Common myeloid progenitor, CD34-positive (primary cell): Measurements from ENCODE around the gene POLR2L.

ENCODE experiments used
- CTCF ChIA-PET: fragments of 350-600 bp; sonication (Branson Sonifier 250); formaldehyde crosslinking; loops from one replicate; lab custom pipeline; 2021; ENCODE audit warnings: antibody characterized with exemption; lab: Charles Lee
- POLR2A ChIA-PET: fragments of 350-600 bp; sonication (Branson Sonifier 250); formaldehyde crosslinking; loops from one replicate; lab custom pipeline; 2021; ENCODE audit warnings: antibody characterized with exemption; lab: Charles Lee
- DNase-seq, 3 donors: peaks; one replicate each; pipeline versions ENCODE4 v3.0.0 to v3.0.0-alpha.2; 2013
- H3K27ac ChIP-seq, 2 experiments: 1 replicate in 1 of 2; 2 replicates in 1 of 2; pipeline ENCODE4 v1.7.0; 2013; ENCODE audit warnings: inconsistent platforms in 2 of 2, low read length in 2 of 2, mild to moderate bottlenecking in 2 of 2, low read depth in 1 of 2, moderate library complexity in 1 of 2; ENCODE audit not compliant: severe bottlenecking in 2 of 2, insufficient read depth in 1 of 2, poor library complexity in 1 of 2
- H3K27me3 ChIP-seq, 5 experiments: replicated peaks in 2 of 5; 1 replicate in 3 of 5; 2 replicates in 2 of 5; pipeline versions ENCODE4 v1.6.1 to v1.7.0; 2013; ENCODE audit warnings: low read length in 4 of 5, mild to moderate bottlenecking in 2 of 5, moderate library complexity in 2 of 5, inconsistent platforms in 1 of 5; ENCODE audit not compliant: insufficient read depth in 5 of 5, control insufficient read depth in 4 of 5
- H3K36me3 ChIP-seq, 4 experiments: 1 replicate in 2 of 4; 2 replicates in 2 of 4; pipeline versions ENCODE4 v1.6.1 to v1.7.0; 2013; ENCODE audit warnings: low read length in 3 of 4, control low read depth in 1 of 4, mild to moderate bottlenecking in 1 of 4; ENCODE audit not compliant: control insufficient read depth in 4 of 4, insufficient read depth in 4 of 4
- H3K4me1 ChIP-seq, 4 experiments: 1 replicate in 3 of 4; 2 replicates in 1 of 4; pipeline versions ENCODE4 v1.6.1 to v1.7.1; 2013; ENCODE audit warnings: low read length in 3 of 4, mild to moderate bottlenecking in 3 of 4, control low read depth in 1 of 4, inconsistent platforms in 1 of 4, moderate library complexity in 1 of 4; ENCODE audit not compliant: control insufficient read depth in 4 of 4, insufficient read depth in 4 of 4; ENCODE audit errors: control extremely low read depth in 1 of 4
- H3K4me3 ChIP-seq, 7 experiments: 1 replicate in 4 of 7; 2 replicates in 3 of 7; pipeline versions ENCODE4 v1.5.1 to v1.7.0; 2013; ENCODE audit warnings: mild to moderate bottlenecking in 7 of 7, low read length in 6 of 7, moderate library complexity in 6 of 7, inconsistent platforms in 2 of 7, low read depth in 2 of 7, control low read depth in 1 of 7; ENCODE audit not compliant: insufficient read depth in 4 of 7, control insufficient read depth in 1 of 7; ENCODE audit errors: extremely low read depth in 1 of 7
- H3K9me3 ChIP-seq, 5 experiments: 1 replicate in 4 of 5; 2 replicates in 1 of 5; pipeline versions ENCODE4 v1.6.1 to v1.7.1; 2013; ENCODE audit warnings: low read length in 4 of 5, mild to moderate bottlenecking in 2 of 5, inconsistent platforms in 1 of 5, low read depth in 1 of 5, moderate library complexity in 1 of 5; ENCODE audit not compliant: control insufficient read depth in 4 of 5, insufficient read depth in 2 of 5; ENCODE audit errors: control extremely low read depth in 1 of 5
- WGBS: methylation state at CpG from one replicate; pipeline ENCODE4 v1.1.5; 2013; ENCODE audit not compliant: insufficient coverage; 5-methylcytosine and 5-hydroxymethylcytosine counted together

The POLR2L gene

GRCh38 chr11:795634-796564 lies 46.4 kb downstream of the POLR2L start:
- H3K27me3 ChIP-seq: peaks cover 0 to 5% (median 0%) of the 10 kb centered on the region in 5 experiments
- H3K4me1 ChIP-seq: peaks cover 4 to 30% (median 26%) of the 10 kb centered on the region in 4 experiments
- H3K27ac ChIP-seq: peak overlapping the region in 1 of 2 experiments; percentile 79
- DNase-seq: peak; percentile 84 to 91 (median 91)
- WGBS: 2% methylated on average over 18 of the region's 26 CpGs
- peak overlapping the region; percentile 40 to 96 (median 86) for H3K4me3 ChIP-seq
- ChIA-PET CTCF (interaction anchor here (1.2 to 1.4 kb wide), 2 partner anchors 10 to 12 kb away, joined by 3 to 5 read pairs; no protein-coding TSS in a partner anchor), POLR2A (interaction anchor here (1.8 kb wide), 1 partner anchor 14 kb away, joined by 5 read pairs; the partner anchor contains the start of gene RPLP2)
- peaks cover 4 to 52% (median 32%) of the 10 kb centered on the region in 4 experiments for H3K36me3 ChIP-seq
- H3K9me3 ChIP-seq: no peaks in the 10 kb centered on the region

DNA sequence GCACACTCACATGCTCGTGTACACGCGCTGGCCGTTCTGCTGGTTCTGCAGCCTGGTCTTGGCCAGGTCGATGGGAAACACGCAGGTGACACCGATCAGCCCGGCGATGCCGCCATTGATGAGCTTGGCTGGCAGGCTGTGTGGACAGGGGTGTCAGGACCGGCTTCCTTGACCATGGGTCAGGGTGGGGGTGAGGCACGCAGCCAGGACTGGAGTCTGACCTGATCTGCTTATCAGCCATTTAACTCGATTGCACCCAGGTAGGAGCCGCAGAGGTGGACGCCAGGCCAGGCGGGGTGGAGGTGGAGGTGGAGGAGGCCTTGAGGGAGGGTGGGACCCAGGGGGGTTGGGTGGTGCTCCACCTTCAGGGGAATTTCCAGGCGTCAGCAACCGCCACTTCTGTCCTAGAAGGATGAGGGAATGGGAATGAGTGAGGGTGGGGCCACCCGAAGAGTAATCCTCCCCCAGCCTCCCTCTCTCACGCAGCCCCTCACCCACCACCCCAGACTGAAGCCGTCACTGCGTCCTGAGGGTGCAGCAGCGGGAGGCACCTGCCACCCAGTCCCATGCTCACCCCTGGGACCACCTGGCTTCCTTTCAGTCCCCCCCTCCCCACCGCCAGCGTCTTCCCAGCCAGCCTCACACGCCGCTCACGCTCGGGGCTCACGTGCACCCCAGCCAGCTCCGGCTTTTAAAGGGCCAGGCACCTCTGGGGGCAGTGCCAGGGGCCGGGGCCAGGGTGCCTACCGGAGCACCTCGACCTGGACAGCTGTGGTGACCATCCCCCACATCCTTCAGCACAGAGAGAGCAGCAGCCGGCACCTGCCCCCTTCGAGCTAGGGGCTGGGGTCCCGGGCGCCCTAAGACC lies 47.3 kb downstream of the POLR2L start:
- H3K4me3 ChIP-seq: peak overlapping the region in 2 of 7 experiments; percentile 91 to 96
- H3K9me3 ChIP-seq: no peaks in the 10 kb centered on the region
- H3K27ac ChIP-seq: peak overlapping the region in 1 of 2 experiments; percentile 66
- H3K36me3 ChIP-seq: peaks cover 4 to 44% (median 24%) of the 10 kb centered on the region in 4 experiments
- DNase-seq: no peak
- peaks cover 0 to 12% (median 2%) of the 10 kb centered on the region in 5 experiments for H3K27me3 ChIP-seq
- POLR2A ChIA-PET: no interaction called here
- H3K4me1 ChIP-seq: peaks cover 4 to 30% (median 26%) of the 10 kb centered on the region in 4 experiments
- CTCF ChIA-PET: interaction anchor here (0.9 to 1.2 kb wide), 2 partner anchors 11 to 16 kb away, joined by 3 read pairs; no protein-coding TSS in a partner anchor
- WGBS: 83% methylated on average over 20 of the region's 38 CpGs

DNA sequence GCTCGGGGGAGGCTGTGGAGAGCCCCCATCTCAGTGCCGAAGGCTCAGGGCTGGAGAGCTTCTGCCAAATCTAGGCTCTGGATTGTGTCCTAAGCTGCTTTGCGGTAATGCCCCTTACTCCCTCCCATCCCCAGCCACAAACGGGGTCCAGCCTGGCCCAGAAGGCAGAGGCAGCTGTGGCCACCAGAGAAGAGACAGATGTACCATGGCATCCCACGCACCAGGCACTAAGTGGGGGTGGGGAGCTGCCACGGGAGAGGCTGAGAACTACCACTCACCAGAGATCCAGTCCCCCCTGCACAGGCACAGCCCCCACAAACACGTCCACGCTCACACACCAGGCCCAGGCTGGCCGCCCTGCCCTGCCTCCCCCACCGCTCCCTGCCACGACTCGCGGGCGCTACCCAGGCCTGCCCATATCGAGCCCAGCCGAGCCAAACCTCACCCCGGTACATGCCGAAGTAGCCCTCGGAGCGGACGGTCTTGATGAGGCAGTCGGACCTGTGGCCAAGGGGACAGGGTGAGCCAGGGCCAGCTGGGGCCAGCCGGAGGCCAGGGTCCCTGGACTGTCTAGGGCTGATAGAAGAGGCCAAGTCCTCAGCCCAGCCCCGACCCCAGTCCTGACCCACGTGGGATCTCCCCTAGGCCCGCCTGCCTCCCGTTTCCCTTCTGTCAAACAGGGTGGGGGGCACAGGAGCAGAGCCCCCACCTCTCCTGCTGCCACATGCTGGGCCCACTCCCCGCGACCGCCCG lies 48.1 kb downstream of the POLR2L start:
- ChIA-PET CTCF (interaction anchor here (0.9 kb wide), 1 partner anchor 15 kb away, joined by 3 read pairs; no protein-coding TSS in a partner anchor), POLR2A (no interaction called here)
- H3K4me1 ChIP-seq: peaks cover 4 to 30% (median 26%) of the 10 kb centered on the region in 4 experiments
- no peak for DNase-seq
- H3K9me3 ChIP-seq: no peaks in the 10 kb centered on the region
- H3K36me3 ChIP-seq: peaks cover 4 to 35% (median 20%) of the 10 kb centered on the region in 4 experiments
- peaks cover 0 to 19% (median 6%) of the 10 kb centered on the region in 5 experiments for H3K27me3 ChIP-seq
- 96% methylated on average over 28 of the region's 31 CpGs for WGBS
- no peak overlapping the region for H3K4me3 ChIP-seq
- no peak overlapping the region for H3K27ac ChIP-seq

DNA sequence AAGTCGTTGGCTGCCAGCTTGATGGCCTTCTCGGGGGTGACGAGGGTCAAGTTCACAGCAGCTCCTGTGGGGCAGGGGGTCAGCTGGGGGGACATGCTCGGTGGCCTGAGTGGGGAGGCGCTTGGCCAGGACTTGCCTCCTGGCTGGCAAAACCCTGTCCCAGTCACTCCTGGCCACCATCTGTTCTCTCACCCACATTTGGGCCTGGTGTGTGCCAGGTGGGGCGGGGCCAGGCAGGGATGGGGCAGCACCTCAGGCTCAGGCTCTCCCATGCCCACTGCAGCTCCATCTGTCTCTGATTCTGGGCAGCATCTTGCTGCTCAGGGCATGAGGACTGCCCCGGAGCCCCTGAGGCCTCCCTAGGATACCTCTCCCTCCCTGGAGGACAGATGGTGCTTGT lies 48.8 kb downstream of the POLR2L start:
- ChIA-PET CTCF (interaction anchor here (0.7 kb wide), 1 partner anchor 66 kb away, joined by 3 read pairs; no protein-coding TSS in a partner anchor), POLR2A (no interaction called here)
- 95% methylated on average over 7 of the region's 7 CpGs for WGBS
- H3K9me3 ChIP-seq: no peaks in the 10 kb centered on the region
- no peak overlapping the region for H3K27ac ChIP-seq
- H3K4me1 ChIP-seq: peaks cover 4 to 30% (median 26%) of the 10 kb centered on the region in 4 experiments
- peaks cover 0 to 25% (median 9%) of the 10 kb centered on the region in 5 experiments for H3K27me3 ChIP-seq
- peaks cover 4 to 34% (median 20%) of the 10 kb centered on the region in 4 experiments for H3K36me3 ChIP-seq
- DNase-seq: no peak
- H3K4me3 ChIP-seq: no peak overlapping the region

- no peak overlapping the region for H3K27ac ChIP-seq
- CTCF ChIA-PET: interaction anchor here (0.7 kb wide), 1 partner anchor 65 kb away, joined by 3 read pairs; no protein-coding TSS in a partner anchor
- WGBS: 95% methylated on average over 10 of the region's 13 CpGs
Measured at GRCh38 chr11:792873-793272, 49.5 kb downstream of the POLR2L start.

DNA sequence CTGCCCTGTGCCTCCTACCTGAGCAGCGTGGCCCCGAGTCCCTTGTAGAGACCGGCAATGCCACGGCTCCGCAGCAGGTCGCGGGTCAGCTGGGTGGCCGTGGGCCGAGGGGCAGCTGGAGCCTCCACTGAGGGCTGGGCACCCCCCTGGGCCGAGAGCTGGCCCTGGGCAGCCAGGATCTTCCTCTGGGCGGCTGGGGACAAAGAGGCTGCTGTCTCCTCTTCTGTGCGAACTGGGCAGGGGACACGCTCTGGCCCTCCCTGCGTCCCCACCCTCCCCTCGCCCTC lies 49.9 kb downstream of the POLR2L start:
- no peak for DNase-seq
- peaks cover 4 to 34% (median 20%) of the 10 kb centered on the region in 4 experiments for H3K36me3 ChIP-seq
- ChIA-PET POLR2A (no interaction called here), CTCF (no interaction called here)
- peaks cover 0 to 30% (median 9%) of the 10 kb centered on the region in 5 experiments for H3K27me3 ChIP-seq
- no peaks in the 10 kb centered on the region for H3K9me3 ChIP-seq
- H3K27ac ChIP-seq: no peak overlapping the region
- no peak overlapping the region for H3K4me3 ChIP-seq
- WGBS: 97% methylated on average over 10 of the region's 15 CpGs
- peaks cover 4 to 33% (median 29%) of the 10 kb centered on the region in 4 experiments for H3K4me1 ChIP-seq

More at GRCh38 chr11:792873-793272, 49.5 kb downstream of the POLR2L start:
- no peak for DNase-seq
- H3K4me3 ChIP-seq: no peak overlapping the region
- H3K36me3 ChIP-seq: peaks cover 4 to 34% (median 20%) of the 10 kb centered on the region in 4 experiments
- peaks cover 4 to 32% (median 27%) of the 10 kb centered on the region in 4 experiments for H3K4me1 ChIP-seq
- no peaks in the 10 kb centered on the region for H3K9me3 ChIP-seq
- H3K27me3 ChIP-seq: peaks cover 0 to 30% (median 9%) of the 10 kb centered on the region in 5 experiments
- POLR2A ChIA-PET: no interaction called here
